Left renal cortex interstitium (tissue), 4 donors: ENCODE measurements around the gene OTOG. TPM values are rescaled to one million over a fixed set of nuclear protein-coding genes. Genes with fewer than 3 reads are reported as not detected.

ENCODE experiments used
- DNase-seq, 4 donors: peaks; one replicate each; pipeline ENCODE4 v3.0.0-alpha.2; 2013; ENCODE audit warnings: low read depth in 4 of 4, low spot score in 2 of 4, missing footprints in 1 of 4
- polyA plus RNA-seq, 4 donors: library from polyadenylated mRNA; unstranded; fragments of 120-200 nt; gene quantifications; one replicate each; pipeline ENCODE4 v1.2.1, GENCODE V29; 2013; ENCODE audit not compliant: insufficient read length in 4 of 4

The OTOG gene
- polyA plus RNA-seq, 4 donors: 0.11 to 0.90 (median 0.24) TPM

DNA sequence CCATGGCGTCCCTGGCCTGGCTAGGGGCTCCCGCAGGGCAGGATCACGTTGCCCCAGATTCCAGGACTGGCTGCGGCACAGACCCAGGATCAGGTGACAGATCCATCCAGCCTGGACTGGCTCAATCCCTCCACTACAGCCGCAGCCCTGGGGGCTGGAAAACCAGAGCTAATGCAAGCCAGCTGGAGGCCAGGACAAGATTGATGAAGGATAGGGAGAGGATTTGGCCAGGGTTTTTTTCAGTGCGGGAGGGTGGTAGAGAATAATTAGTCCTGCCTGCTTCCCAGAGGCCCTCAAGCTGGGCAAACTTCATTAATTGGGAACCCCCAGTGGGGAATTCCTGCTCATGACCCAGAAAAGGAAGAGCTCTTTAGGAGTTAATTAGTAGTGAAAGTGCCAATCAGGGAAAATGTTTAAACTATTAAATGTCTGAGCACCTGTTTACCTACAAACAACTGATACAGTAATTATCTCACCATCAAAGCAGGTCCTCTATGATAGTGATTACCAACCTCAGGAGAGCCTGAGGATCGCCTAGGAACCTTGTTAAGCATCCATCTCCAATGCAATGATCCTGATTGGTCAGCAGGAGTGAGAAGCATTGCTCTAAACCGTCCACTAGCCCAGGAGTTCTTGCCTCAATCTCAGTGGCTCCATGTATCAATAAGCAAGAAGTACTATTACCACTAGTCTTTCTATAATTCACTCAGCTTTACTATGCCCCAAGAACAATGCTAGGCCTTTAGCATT lies 139.3 kb downstream of the OTOG start:
- no peak for DNase-seq

DNA sequence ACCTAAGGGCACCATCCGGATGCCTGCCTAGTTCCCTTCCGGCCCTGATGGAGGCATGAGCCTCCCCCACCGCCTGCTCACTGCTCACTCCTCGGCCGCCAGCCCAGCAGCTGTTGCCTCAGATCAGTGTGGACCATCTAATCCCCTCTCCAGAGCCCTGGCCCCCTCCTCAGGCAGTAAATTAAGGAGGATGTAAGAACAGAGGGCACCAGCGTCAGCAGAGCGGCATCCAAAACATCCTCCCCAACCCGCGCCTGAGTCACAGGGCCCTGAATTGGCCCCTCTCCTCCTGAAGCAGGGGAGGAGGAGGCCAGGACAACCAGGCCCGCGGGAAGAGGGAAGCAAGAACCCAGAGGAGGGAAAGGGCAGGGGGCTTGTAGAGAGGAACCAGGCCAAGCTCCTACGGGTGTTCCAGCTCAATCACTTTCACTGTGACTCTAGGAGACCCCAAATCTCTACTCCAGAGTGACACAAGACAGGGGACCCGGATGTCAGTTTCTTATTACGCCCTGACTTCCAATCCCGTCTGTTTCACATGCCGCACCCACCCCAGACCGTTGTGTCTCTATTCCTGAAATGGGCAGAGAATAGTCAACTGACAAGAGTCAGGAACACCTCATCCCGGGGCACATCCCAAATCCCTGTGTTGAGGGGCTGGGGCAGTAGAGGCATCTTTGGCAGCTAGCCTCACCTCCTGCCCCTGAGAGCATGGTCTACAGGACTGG lies 141.0 kb downstream of the OTOG start:
- no peak for DNase-seq

DNA sequence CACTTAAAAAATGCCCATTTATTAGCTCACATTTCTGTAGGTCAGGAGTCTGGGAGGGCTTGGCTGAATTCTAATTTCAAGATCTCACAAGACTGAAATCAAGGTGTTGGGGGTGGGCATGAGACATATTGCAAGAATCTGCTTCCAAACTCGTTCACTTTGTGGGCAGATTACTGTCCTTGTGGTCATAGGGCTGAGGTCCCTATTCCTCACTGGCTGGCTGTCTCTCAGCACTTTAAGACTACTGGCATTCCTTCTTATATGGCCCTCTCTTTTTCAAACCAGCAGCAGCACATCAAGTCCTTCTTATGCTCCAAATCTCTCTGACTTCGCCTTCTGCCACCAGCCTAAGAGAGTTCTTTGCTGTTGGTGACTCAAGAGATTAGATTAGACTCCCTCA lies 144.5 kb downstream of the OTOG start:
- no peak for DNase-seq

DNA sequence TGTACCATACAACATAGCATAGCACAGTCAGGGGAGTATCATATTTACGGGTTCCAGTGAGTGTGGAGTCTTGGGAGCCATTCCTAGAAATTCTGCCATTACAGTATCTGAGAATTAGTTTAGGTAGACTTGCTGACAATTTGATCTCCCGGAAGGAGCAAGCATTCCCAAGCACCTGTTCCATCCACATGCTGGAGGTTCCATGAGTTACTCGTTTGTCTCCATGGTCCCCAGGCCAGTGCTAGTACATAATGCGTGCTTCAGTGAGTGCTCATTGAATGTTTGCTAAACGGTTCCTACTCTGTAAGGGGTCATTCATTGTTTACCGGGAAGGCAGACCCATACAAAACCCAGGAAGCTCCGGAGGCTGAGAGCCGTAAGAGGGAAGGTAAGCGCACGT lies 144.9 kb downstream of the OTOG start:
- DNase-seq: no peak

DNA sequence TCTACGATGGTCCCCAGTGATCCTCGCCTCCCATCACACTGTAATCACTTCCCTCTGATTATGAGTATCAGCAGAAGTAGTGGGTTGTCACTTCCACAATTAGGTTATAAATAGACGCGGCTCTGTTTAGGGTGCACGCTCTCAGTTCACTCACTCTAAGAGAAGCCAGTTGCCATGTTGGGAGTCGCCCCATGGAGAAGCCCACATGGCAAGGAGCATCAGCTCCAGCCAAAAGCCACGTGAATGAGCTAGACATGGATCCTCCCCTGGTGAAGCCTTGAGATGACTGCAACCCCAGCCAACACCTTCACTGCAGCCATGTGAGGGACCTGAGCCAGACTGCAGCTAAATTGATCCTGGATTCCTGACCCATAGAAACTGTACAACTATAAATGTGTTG lies 145.9 kb downstream of the OTOG start:
- no peak for DNase-seq

DNA sequence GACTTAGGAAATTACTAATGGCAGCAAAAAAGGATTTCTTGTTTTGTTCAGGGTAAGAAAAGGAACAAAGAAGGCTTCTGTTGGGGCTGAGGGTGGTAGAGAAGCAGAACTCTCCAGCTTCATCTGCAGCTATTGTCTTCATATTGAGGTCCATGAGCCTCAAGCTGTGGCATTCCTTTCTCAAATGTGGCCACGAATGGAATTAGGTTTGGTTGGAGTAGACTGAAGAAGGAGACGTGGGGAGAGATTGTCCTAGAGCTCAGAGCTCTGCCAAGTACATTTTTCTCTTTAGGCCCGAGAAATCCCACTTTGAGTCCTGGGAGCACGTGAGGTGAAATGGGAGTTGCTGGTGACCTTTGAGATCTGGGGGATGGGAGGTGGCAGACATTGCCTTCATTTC lies 146.5 kb downstream of the OTOG start:
- DNase-seq: no peak

DNA sequence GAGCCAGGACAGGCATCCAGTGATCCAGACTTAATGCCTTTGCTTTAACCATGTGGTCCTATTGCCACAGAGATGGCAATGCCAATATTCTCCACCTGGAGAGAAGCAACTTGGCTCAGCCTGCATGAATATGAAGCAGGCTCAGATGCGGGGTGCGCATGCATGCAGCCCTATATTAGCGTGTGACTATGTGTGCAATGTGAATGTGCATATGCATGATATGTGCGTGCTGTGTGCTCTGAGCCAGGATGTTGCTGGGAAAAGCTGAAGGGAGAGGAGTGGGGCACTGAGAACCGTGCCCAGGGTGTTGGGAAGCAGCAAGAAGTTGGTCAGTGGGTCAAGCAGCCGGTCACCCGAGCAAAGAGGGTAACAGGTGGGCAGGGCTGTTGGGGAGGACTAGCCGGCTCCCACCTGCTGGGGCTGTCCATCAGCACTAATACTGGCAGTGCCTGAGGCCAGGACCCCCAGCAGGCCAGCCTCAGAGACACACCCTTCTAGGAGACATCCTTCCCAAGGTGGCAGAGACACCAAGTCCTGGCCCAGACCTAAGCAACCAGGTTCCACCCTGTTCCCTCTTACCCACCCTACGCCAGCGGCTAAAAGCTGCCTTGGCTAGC lies 147.5 kb downstream of the OTOG start:
- no peak for DNase-seq

DNA sequence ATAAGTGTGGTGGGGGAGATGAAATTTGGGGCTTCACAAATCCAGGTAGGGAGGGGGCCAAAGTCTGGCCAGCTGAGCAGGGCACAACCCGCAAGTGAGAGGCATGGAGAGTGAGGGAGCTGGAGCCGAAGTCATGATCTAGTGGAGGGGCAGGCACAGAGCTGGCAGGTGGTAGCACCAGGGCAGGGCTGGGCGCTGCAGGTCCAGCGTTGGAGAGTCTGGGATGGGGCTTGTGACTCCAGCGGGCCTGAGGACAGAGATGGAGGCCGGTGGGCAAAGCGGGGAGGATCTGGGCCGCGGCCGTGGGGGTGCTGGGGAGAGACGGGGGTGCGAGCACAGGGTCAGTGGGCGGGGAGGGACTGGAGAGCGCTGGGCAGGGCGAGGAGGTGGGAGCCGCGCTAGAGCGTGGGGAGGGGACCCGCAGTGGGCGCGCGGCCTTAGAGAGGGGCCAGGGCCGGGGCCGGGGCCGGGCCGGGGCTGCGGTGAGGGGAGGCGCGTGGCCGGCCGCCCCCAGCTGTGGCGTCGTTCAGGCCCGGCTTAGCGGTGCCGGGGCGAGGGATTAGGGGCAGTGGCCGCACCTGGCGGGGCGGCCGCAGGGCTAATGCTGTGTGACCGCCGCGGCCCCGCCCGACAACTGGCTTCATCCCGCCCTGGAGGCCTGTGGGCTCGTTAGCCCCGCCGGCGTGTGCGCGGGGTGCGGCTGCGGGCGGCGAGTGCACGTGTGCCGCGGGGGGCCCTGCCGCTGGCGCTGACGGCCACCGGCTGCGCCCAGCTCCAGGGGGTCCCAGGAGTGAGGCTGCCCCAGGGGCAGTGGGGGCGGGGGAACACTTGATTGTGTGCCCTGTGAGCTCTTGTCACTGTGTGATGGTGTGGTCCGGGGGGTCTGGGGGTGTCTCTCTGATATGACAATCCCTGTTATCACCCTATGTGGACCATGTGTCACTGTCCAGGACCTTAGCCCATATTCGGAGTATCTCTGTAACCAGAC lies 148.7 kb downstream of the OTOG start:
- DNase-seq: no peak

DNA sequence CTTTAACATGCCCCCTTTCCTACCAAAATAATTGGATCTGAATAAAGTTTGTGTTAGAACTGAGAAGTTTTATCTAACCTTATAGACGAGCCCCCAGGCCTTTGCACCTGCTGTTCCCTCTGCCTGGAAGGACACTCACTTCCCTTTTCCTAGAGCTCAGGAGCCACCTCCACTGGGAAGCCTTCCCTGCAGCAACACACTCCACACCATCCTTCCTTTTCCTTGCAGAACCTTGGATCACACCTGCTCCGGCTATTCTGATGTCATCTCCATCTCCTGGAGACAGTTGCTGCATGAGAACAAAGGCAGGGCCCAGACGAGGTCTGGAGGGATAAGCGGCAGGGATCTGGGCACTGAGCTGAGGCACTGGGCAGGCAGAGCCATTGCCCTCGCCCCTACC lies 149.7 kb downstream of the OTOG start:
- no peak for DNase-seq

Other genes starting within 250 kb of the OTOG start
- gene NCR3LG1, start 195.5 kb upstream of the OTOG start, polyA plus RNA-seq: 1 to 10 TPM; 1.1 to 2.0 (median 1.5) TPM
- gene KCNJ11, start 158.6 kb upstream of the OTOG start, polyA plus RNA-seq: 1 to 10 TPM; 2.1 to 3.0 (median 2.7) TPM
- 1 to 10 TPM; 1.2 to 2.2 (median 1.9) TPM for gene ABCC8, start 70.4 kb upstream of the OTOG start, polyA plus RNA-seq
- 10 to 100 TPM; 47.2 to 81.6 (median 67.8) TPM for gene USH1C, start 2.8 kb upstream of the OTOG start, polyA plus RNA-seq
- not detected for gene MYOD1, start 172.3 kb downstream of the OTOG start, polyA plus RNA-seq
- 1 to 10 TPM in 2 of 4 donors, under 1 TPM in 2; 0.84 to 1.7 (median 1.2) TPM for gene KCNC1, start 187.5 kb downstream of the OTOG start, polyA plus RNA-seq